Neural cell (in vitro differentiated cells): ENCODE results near the gene HSF4. TPM values are rescaled to one million over a fixed set of nuclear protein-coding genes. Genes with fewer than 3 reads are reported as not detected.

ENCODE experiments used
- H2AFZ ChIP-seq: fragments of 200-600, 300-800 bp; sonication (generic), shearing (Covaris generic); 2 replicates; pipeline ENCODE4 v1.6.0; 2014; ENCODE audit warnings: low read depth, mild to moderate bottlenecking, antibody characterized with exemption, low read length, moderate library complexity
- H3F3A ChIP-seq: fragments of 200-600 bp; shearing (Covaris generic); 2 replicates; pipeline ENCODE4 v1.6.1; 2016; ENCODE audit warnings: mild to moderate bottlenecking, moderate library complexity, mixed read lengths, antibody characterized with exemption, low read length; ENCODE audit not compliant: insufficient read depth, poor library complexity, severe bottlenecking
- H3K27ac ChIP-seq: fragments of 200-600, 300-800 bp; sonication (generic), shearing (Covaris generic); 2 replicates; pipeline ENCODE4 v1.5.1; 2014; ENCODE audit warnings: mild to moderate bottlenecking, low read length, moderate library complexity
- H3K27me3 ChIP-seq: fragments of 300-800, 200-600 bp; sonication (generic), shearing (Covaris generic); 2 replicates; pipeline ENCODE4 v1.6.0; 2014; ENCODE audit warnings: mild to moderate bottlenecking, low read depth, low read length, moderate library complexity; ENCODE audit not compliant: insufficient read depth
- H3K36me3 ChIP-seq: fragments of 300-800, 200-600 bp; sonication (generic), shearing (Covaris generic); 2 replicates; pipeline ENCODE4 v1.5.1; 2014; ENCODE audit warnings: mild to moderate bottlenecking, antibody characterized with exemption, low read length, moderate library complexity; ENCODE audit not compliant: insufficient read depth
- H3K4me2 ChIP-seq: fragments of 300-800, 200-600 bp; sonication (generic), shearing (Covaris generic); 2 replicates; pipeline ENCODE4 v1.6.0; 2014; ENCODE audit warnings: mild to moderate bottlenecking, low read length
- H3K4me3 ChIP-seq: fragments of 300-800, 200-600 bp; sonication (generic), shearing (Covaris generic); 2 replicates; pipeline ENCODE4 v1.5.1; 2014; ENCODE audit warnings: mild to moderate bottlenecking, low read length, moderate library complexity
- H3K79me2 ChIP-seq: fragments of 200-600 bp; shearing (Covaris generic); replicated peaks from 2 replicates; pipeline ENCODE4 v1.6.0; 2014; ENCODE audit warnings: mild to moderate bottlenecking, low read length, moderate library complexity; ENCODE audit not compliant: insufficient read depth
- H3K9ac ChIP-seq: fragments of 300-800, 200-600 bp; sonication (generic), shearing (Covaris generic); 2 replicates; pipeline ENCODE4 v1.6.1; 2016; ENCODE audit warnings: mild to moderate bottlenecking, low read length, mixed read lengths
- H3K9me2 ChIP-seq: fragments of 200-600 bp; shearing (Covaris generic); 2 replicates; pipeline ENCODE4 v1.6.1; 2016; ENCODE audit warnings: mild to moderate bottlenecking, low read length, mixed read lengths; ENCODE audit not compliant: insufficient read depth
- H3K9me3 ChIP-seq: fragments of 200-600, 300-800 bp; sonication (generic), shearing (Covaris generic); 2 replicates; pipeline ENCODE4 v1.6.1; 2016; ENCODE audit warnings: mild to moderate bottlenecking, mixed run types, low read length, moderate library complexity, mixed read lengths
- H4K20me1 ChIP-seq: fragments of 200-600 bp; shearing (Covaris generic); 2 replicates; pipeline ENCODE4 v1.6.1; 2016; ENCODE audit warnings: mild to moderate bottlenecking, mixed run types; ENCODE audit not compliant: insufficient read depth
- EP300 ChIP-seq: fragments of 450-650 bp; conservative IDR thresholded peaks from 2 replicates; pipeline ENCODE4 v1.6.1; 2014; ENCODE audit warnings: antibody characterized with exemption, mild to moderate bottlenecking, moderate library complexity; ENCODE audit not compliant: poor library complexity, severe bottlenecking
- EZH2 ChIP-seq: fragments of 200-600, 300-800 bp; shearing (Covaris generic), sonication (generic); IDR thresholded peaks from 2 replicates; pipeline ENCODE4 v1.6.1; 2014; ENCODE audit warnings: antibody characterized with exemption, low read length, borderline replicate concordance, mild to moderate bottlenecking; ENCODE audit not compliant: insufficient read depth, poor library complexity, severe bottlenecking
- MXI1 ChIP-seq: fragments of 450-650 bp; conservative IDR thresholded peaks from 2 replicates; pipeline ENCODE4 v1.6.1; 2014; ENCODE audit warnings: antibody characterized with exemption, mild to moderate bottlenecking; ENCODE audit not compliant: poor library complexity, severe bottlenecking
- POLR2AphosphoS5 ChIP-seq: IDR thresholded peaks from 2 replicates; pipeline ENCODE4 v1.6.1; 2012
- RAD21 ChIP-seq: fragments of 450-650 bp; conservative IDR thresholded peaks from 2 replicates; pipeline ENCODE4 v1.6.1; 2014; ENCODE audit warnings: antibody characterized with exemption, mild to moderate bottlenecking, moderate library complexity
- SMC3 ChIP-seq: fragments of 450-650 bp; conservative IDR thresholded peaks from 2 replicates; pipeline ENCODE4 v1.6.1; 2014; ENCODE audit warnings: antibody characterized with exemption, mild to moderate bottlenecking, moderate library complexity; ENCODE audit not compliant: poor library complexity
- TAF1 ChIP-seq: IDR thresholded peaks from 2 replicates; pipeline ENCODE4 v1.6.1; 2012; ENCODE audit warnings: low read depth
- polyA plus RNA-seq: library from polyadenylated mRNA; depleted of rRNA; stranded (reverse); fragments of >200 nt; gene quantifications from 2 replicates; pipeline ENCODE4 v1.2.3, GENCODE V29; 2014
- TF ChIP-seq, protein P1 (sequence below): IDR thresholded peaks from 2 replicates; pipeline ENCODE4 v1.6.1; 2012; ENCODE audit warnings: borderline replicate concordance
- TF ChIP-seq, protein P2 (sequence below): fragments of 450-650 bp; IDR thresholded peaks from 2 replicates; pipeline ENCODE4 v1.5.1; 2014; ENCODE audit warnings: antibody characterized with exemption, mild to moderate bottlenecking, moderate library complexity; ENCODE audit not compliant: poor library complexity, severe bottlenecking

HSF4 gene
- polyA plus RNA-seq, 1 donor from 2014 or later: 12.7 TPM

DNA sequence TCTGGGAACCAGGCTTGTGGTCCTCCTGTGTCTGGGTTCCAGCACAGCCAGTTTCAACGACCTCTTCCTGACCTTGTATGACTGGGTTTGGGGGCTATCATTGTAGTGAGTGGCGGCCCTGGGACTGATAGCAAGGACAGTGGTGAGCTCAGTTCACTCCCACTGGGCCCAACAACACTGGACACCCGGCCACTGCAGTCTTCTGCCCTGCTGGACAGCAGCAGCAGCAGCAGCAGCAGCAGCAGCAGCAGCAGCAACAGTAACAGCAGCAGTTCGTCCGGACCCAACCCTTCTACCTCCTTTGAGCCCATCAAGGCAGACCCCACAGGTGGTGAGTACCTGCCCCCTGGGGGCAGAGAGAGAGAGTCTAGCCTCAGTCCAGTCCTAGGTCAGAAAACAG, 31.1 kb downstream of the HSF4 start:
- no peak overlapping the region for H2AFZ ChIP-seq
- no peaks in the 10 kb centered on the region for H3F3A ChIP-seq
- no peaks in the 10 kb centered on the region for H3K9me3 ChIP-seq
- TF ChIP-seq, protein P1, sequence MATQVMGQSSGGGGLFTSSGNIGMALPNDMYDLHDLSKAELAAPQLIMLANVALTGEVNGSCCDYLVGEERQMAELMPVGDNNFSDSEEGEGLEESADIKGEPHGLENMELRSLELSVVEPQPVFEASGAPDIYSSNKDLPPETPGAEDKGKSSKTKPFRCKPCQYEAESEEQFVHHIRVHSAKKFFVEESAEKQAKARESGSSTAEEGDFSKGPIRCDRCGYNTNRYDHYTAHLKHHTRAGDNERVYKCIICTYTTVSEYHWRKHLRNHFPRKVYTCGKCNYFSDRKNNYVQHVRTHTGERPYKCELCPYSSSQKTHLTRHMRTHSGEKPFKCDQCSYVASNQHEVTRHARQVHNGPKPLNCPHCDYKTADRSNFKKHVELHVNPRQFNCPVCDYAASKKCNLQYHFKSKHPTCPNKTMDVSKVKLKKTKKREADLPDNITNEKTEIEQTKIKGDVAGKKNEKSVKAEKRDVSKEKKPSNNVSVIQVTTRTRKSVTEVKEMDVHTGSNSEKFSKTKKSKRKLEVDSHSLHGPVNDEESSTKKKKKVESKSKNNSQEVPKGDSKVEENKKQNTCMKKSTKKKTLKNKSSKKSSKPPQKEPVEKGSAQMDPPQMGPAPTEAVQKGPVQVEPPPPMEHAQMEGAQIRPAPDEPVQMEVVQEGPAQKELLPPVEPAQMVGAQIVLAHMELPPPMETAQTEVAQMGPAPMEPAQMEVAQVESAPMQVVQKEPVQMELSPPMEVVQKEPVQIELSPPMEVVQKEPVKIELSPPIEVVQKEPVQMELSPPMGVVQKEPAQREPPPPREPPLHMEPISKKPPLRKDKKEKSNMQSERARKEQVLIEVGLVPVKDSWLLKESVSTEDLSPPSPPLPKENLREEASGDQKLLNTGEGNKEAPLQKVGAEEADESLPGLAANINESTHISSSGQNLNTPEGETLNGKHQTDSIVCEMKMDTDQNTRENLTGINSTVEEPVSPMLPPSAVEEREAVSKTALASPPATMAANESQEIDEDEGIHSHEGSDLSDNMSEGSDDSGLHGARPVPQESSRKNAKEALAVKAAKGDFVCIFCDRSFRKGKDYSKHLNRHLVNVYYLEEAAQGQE: no peak
- TF ChIP-seq EZH2: no peak
- TF ChIP-seq, protein P2, sequence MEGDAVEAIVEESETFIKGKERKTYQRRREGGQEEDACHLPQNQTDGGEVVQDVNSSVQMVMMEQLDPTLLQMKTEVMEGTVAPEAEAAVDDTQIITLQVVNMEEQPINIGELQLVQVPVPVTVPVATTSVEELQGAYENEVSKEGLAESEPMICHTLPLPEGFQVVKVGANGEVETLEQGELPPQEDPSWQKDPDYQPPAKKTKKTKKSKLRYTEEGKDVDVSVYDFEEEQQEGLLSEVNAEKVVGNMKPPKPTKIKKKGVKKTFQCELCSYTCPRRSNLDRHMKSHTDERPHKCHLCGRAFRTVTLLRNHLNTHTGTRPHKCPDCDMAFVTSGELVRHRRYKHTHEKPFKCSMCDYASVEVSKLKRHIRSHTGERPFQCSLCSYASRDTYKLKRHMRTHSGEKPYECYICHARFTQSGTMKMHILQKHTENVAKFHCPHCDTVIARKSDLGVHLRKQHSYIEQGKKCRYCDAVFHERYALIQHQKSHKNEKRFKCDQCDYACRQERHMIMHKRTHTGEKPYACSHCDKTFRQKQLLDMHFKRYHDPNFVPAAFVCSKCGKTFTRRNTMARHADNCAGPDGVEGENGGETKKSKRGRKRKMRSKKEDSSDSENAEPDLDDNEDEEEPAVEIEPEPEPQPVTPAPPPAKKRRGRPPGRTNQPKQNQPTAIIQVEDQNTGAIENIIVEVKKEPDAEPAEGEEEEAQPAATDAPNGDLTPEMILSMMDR: no peak
- no peak for TF ChIP-seq RAD21
- TF ChIP-seq TAF1: no peak
- no peak for TF ChIP-seq EP300
- H3K4me3 ChIP-seq: no peak overlapping the region
- peaks cover 15% of the 10 kb centered on the region for H3K79me2 ChIP-seq
- no peaks in the 10 kb centered on the region for H4K20me1 ChIP-seq
- H3K9ac ChIP-seq: no peak overlapping the region
- H3K4me2 ChIP-seq: no peak overlapping the region
- no peaks in the 10 kb centered on the region for H3K9me2 ChIP-seq
- no peaks in the 10 kb centered on the region for H3K27me3 ChIP-seq
- no peak overlapping the region for H3K27ac ChIP-seq
- no peaks in the 10 kb centered on the region for H3K36me3 ChIP-seq

DNA sequence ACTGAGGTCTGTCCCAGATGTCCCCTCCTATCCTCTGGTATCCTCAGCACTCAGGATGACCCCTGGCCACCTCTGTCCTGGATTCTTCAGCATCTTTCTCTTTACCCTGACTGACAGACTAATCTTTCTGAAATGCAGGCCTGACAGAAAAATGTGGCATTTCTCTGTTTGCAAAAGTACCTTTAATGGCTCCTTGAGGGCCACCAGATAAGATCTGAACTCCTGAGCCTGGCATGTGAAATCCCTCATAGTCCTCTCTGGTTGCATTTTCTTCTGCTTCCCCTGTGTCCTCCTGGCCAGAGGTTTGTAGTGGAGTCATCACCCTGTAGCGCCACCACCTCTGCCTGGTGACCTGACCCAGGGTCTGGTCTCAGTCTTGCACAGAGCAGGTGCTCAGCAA, 32.3 kb downstream of the HSF4 start:
- no peaks in the 10 kb centered on the region for H3K27me3 ChIP-seq
- no peak overlapping the region for H3K9ac ChIP-seq
- H3K9me2 ChIP-seq: no peaks in the 10 kb centered on the region
- H3K36me3 ChIP-seq: no peaks in the 10 kb centered on the region
- TF ChIP-seq POLR2AphosphoS5: no peak
- TF ChIP-seq EZH2: no peak
- no peak for TF ChIP-seq RAD21
- TF ChIP-seq EP300: no peak
- no peak for TF ChIP-seq SMC3
- TF ChIP-seq, protein P2: no peak
- TF ChIP-seq MXI1: no peak
- no peak for TF ChIP-seq TAF1
- TF ChIP-seq, protein P1: no peak
- no peak overlapping the region for H2AFZ ChIP-seq
- H4K20me1 ChIP-seq: no peaks in the 10 kb centered on the region
- H3F3A ChIP-seq: no peaks in the 10 kb centered on the region
- no peak overlapping the region for H3K4me3 ChIP-seq
- peaks cover 15% of the 10 kb centered on the region for H3K79me2 ChIP-seq
- no peaks in the 10 kb centered on the region for H3K9me3 ChIP-seq
- no peak overlapping the region for H3K27ac ChIP-seq
- no peak overlapping the region for H3K4me2 ChIP-seq
